Activated T-cell treated with anti-CD3 and anti-CD28 coated beads, Interleukin-2, amount 50 U/mL, for 4 hours (primary cell): Measurements from ENCODE around the gene MIGA2. TPM values are rescaled to one million over a fixed set of nuclear protein-coding genes. Genes with fewer than 3 reads are reported as not detected.
"Not testable (repeated sequence)": the region's sequence is repeated elsewhere in the genome, so short reads cannot be mapped to it uniquely, and the experiment has no call there.

ENCODE experiments used
- ATAC-seq, 2 donors: fragments of 200-7000 bp; cut with Tn5 transposase; one replicate each; pipeline ENCODE4 v1.10.0; 2021
- DNase-seq: peaks from one replicate; pipeline ENCODE4 v3.0.0-alpha.2; 2020
- H3K27me3 Mint-ChIP-seq: one replicate; pipeline ENCODE4 v1.8.0; 2021; ENCODE audit warnings: low read depth, mixed read lengths
- H3K36me3 Mint-ChIP-seq: one replicate; pipeline ENCODE4 v1.8.0; 2022; ENCODE audit warnings: mixed read lengths; ENCODE audit not compliant: insufficient read depth
- H3K4me1 Mint-ChIP-seq: one replicate; pipeline ENCODE4 v1.8.0; 2021; ENCODE audit warnings: low read depth, mixed read lengths
- H3K4me3 Mint-ChIP-seq: one replicate; pipeline ENCODE4 v1.8.0; 2021; ENCODE audit warnings: mild to moderate bottlenecking, moderate library complexity, mixed read lengths
- H3K9me3 Mint-ChIP-seq: one replicate; pipeline ENCODE4 v1.8.0; 2021; ENCODE audit warnings: mixed read lengths
- total RNA-seq, 3 donors: library from RNA; stranded (reverse); gene quantifications; one replicate each; pipeline ENCODE4 v1.2.1, GENCODE V29; 2021

The MIGA2 gene
- total RNA-seq, 3 donors from 2014 or later: 42.4 to 50.9 (median 46.6) TPM

- no peaks in the 10 kb centered on the region for H3K9me3 Mint-ChIP-seq
- peaks cover 7% of the 10 kb centered on the region for H3K36me3 Mint-ChIP-seq
- DNase-seq (no peak), ATAC-seq (no peak)
- peaks cover 21% of the 10 kb centered on the region for H3K4me1 Mint-ChIP-seq
- H3K4me3 Mint-ChIP-seq: no peak overlapping the region
- no peaks in the 10 kb centered on the region for H3K27me3 Mint-ChIP-seq
These were observed 14.4 kb upstream of the MIGA2 start for GRCh38 chr9:129022037-129022436.

DNA sequence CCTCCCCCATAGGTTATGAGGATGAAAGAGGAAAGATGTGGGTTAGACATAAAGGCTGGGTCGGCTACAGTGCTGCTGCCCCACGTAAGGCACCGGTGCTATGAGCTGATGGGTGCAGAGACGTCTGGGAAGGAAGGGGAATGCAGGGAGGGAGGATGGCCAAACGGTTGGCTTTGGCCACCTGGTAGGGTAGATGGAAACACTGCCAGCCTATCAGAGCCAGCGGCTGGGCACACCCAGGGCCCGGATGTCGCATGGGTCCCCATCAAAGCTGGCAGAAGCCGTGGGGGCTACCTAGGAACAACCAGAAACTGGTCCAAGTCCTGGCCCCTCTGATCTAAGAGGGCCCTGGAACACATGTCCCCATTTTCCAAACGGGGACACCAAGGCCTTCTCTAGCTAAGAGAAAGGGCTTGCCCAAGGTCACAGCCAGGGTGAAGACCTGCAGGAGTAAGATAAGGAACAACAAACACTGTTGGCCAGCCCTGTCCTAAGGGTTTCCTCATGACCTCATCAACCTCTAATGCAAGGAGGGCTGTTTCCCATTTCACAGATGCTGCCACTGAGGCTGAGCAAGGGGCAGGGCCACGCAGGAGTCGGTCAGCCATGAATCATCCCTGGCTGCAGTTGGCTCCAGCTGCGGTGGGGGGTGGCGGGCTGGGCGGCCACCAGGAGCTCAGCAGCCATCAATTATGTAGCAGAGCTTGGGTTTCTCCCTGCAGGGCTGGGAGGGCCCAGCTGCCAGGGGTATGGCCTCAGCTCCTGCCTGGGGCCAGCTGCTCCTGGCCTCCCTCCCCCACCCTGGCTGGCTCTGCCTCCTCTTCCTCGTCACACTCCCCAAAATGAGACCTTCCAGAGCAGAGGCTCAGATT, 13.2 kb upstream of the MIGA2 start:
- Mint-ChIP-seq H3K9me3 (no peaks in the 10 kb centered on the region), H3K4me1 (peaks cover 27% of the 10 kb centered on the region), H3K36me3 (peaks cover 7% of the 10 kb centered on the region), H3K4me3 (no peak overlapping the region), H3K27me3 (no peaks in the 10 kb centered on the region)
- no peak for DNase-seq
- ATAC-seq: no peak

DNA sequence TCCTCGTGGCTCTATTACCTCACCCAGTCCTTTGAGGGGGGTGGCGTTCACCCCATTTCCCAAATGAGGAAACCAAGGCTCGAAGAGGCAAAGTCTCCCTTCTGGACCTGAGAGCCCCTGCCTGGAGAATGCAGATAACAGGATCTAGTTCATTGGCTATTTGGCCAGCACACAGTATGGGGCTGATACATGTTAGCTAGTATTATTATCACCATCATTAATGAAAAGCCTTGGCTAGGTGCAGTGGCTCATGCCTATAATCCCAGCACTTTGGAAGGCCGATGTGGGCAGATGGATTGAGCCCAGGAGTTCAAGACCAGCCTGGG, 12.6 kb upstream of the MIGA2 start:
- ATAC-seq: no peak
- Mint-ChIP-seq H3K4me3 (no peak overlapping the region), H3K9me3 (no peaks in the 10 kb centered on the region), H3K36me3 (peaks cover 6% of the 10 kb centered on the region), H3K27me3 (no peaks in the 10 kb centered on the region), H3K4me1 (peaks cover 27% of the 10 kb centered on the region)
- DNase-seq: no peak

DNA sequence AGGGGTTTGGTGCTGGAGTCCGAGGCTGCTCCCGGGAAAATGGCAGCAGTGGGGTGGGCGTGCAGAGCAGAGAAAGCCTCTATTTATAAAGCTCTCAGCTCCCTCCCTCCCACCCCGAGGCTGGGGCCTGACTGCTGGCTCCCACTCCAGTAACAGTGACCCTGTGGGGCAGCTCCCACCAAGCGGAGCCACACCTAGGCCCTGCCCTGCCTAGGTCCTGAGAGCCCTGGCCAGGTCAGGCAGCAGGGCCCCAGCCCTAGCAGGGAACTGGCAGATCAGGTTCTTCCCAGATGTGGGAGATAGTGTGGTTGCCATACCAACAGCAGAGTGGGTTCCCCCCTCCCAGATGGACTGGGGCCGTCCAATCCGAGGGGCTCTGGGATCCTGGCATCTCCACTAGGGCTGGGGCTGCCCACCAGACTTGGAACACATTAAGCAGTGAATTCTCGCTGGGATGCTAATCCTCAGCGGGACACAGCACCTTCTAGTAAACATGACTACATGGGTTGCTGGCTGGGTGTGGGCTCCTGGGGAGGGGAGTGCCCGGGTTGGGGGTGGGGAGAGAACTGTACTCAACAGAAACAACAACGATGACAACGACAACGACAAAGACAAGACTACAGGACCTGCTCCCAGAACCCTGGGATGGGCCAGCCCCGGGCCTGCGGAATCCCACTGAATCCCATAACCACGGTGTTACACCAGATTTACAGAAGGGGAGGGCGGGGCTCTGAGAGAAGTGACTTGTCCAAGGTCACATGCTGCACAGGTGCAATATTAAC, 9.8 kb upstream of the MIGA2 start:
- H3K9me3 Mint-ChIP-seq: no peaks in the 10 kb centered on the region
- DNase-seq (no peak), ATAC-seq (no peak)
- peak overlapping the region; percentile 83 for H3K4me3 Mint-ChIP-seq
- peaks cover 5% of the 10 kb centered on the region for H3K36me3 Mint-ChIP-seq
- no peaks in the 10 kb centered on the region for H3K27me3 Mint-ChIP-seq
- peaks cover 26% of the 10 kb centered on the region for H3K4me1 Mint-ChIP-seq

DNA sequence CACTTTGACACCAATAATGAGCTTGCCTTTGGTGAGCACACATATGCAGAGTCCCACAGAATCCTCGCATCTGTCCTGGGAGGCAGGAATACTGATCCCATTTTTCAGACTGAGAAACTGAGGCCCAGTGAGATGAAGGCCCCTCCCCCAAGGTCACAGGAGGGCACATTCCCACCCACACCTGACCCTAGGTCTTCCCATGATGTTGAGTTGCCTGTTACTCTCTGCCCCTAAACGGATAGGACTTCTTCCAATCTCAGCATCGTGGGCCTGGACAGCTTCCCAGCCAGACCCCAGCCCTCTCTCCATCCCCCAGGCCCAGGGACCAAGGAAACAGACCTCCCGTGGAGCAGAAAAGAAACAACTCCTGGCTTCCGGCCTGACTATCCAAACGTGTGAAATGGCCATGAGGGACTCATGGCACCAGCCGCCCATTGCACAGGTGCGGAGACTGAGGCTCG, 9.2 kb upstream of the MIGA2 start:
- Mint-ChIP-seq H3K4me1 (peaks cover 24% of the 10 kb centered on the region), H3K27me3 (no peaks in the 10 kb centered on the region), H3K9me3 (no peaks in the 10 kb centered on the region), H3K36me3 (peaks cover 2% of the 10 kb centered on the region), H3K4me3 (peak overlapping the region; percentile 83)
- ATAC-seq: no peak
- DNase-seq: no peak

DNA sequence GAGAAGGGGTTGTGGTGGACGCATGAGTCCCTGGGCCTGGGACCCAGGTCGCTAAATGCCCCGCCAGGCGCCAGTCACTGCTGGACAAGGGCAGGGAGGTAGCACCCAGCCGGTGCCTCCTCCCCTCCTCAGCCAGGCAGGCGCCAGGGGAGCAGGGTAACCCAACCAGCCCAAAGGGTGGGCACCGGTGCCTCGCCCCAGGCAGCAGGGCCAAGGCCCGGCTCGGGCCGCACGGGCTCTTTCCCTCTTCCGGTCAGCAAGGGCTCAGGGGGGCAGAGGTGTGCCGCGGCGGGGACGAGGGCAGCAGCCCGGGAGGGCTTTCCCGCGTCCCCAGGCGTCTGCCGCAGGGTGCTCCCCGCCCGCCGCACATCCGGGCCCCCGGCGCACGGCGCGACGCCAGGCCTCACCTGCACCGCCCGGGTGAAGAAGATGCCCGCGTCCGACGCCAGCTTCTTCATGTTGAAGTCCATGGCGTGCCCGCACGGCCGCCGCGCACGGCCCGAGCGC, 8.7 kb upstream of the MIGA2 start:
- H3K36me3 Mint-ChIP-seq: no peaks in the 10 kb centered on the region
- ATAC-seq: peak; percentile 76 to 77
- H3K4me3 Mint-ChIP-seq: peak overlapping the region; percentile 83
- H3K4me1 Mint-ChIP-seq: peaks cover 22% of the 10 kb centered on the region
- H3K27me3 Mint-ChIP-seq: no peaks in the 10 kb centered on the region
- DNase-seq: no peak
- H3K9me3 Mint-ChIP-seq: no peaks in the 10 kb centered on the region

GRCh38 chr9:129028192-129028966, 8.0 kb upstream of the MIGA2 start, which contains the start of gene SH3GLB2:
Gene SH3GLB2 (minus strand): TSS chr9:129028331. CDS start chr9:129028154, 177 bp downstream.
- no peaks in the 10 kb centered on the region for H3K9me3 Mint-ChIP-seq
- H3K36me3 Mint-ChIP-seq: no peaks in the 10 kb centered on the region
- H3K4me3 Mint-ChIP-seq: peak within 1 kb of the TSS; percentile 83
- DNase-seq (peak; percentile 94), ATAC-seq (peak; percentile 90)
- no peaks in the 10 kb centered on the region for H3K27me3 Mint-ChIP-seq
- H3K4me1 Mint-ChIP-seq: peaks cover 20% of the 10 kb centered on the region

- ATAC-seq: no peak
- Mint-ChIP-seq H3K27me3 (no peaks in the 10 kb centered on the region), H3K4me3 (no peak overlapping the region), H3K9me3 (no peaks in the 10 kb centered on the region), H3K4me1 (peaks cover 20% of the 10 kb centered on the region), H3K36me3 (no peaks in the 10 kb centered on the region)
- DNase-seq: no peak
These were observed 6.2 kb upstream of the MIGA2 start for GRCh38 chr9:129030191-129030590.

DNA sequence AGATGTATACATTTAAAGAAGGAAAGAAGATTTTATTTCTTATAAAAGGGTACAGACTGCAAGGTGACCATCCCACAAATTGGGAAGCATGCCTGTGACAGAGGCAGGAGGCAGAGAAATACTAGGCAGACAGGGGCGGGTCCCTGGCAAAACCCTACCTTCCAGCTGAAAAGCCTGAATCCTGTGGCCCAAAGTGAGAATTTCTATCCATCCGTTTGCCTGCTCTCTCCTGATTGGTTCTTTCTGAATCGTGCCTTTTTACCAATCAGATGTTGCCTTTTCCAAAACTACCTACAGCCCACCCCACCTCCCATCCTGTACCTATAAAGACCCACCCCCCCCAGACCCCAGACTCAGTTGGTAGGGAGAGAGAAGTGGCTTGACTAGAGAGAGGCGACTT, 4.9 kb upstream of the MIGA2 start:
- ATAC-seq (no peak), DNase-seq (no peak)
- H3K9me3 Mint-ChIP-seq: no peaks in the 10 kb centered on the region
- H3K36me3 Mint-ChIP-seq: no peaks in the 10 kb centered on the region
- H3K4me3 Mint-ChIP-seq: no peak overlapping the region
- peaks cover 21% of the 10 kb centered on the region for H3K4me1 Mint-ChIP-seq
- no peaks in the 10 kb centered on the region for H3K27me3 Mint-ChIP-seq

- H3K4me3 Mint-ChIP-seq: no peak overlapping the region
- no peaks in the 10 kb centered on the region for H3K27me3 Mint-ChIP-seq
- peaks cover 22% of the 10 kb centered on the region for H3K4me1 Mint-ChIP-seq
- ATAC-seq (no peak), DNase-seq (no peak)
- no peaks in the 10 kb centered on the region for H3K36me3 Mint-ChIP-seq
- no peaks in the 10 kb centered on the region for H3K9me3 Mint-ChIP-seq
These were observed 3.8 kb upstream of the MIGA2 start for GRCh38 chr9:129032541-129033159.

DNA sequence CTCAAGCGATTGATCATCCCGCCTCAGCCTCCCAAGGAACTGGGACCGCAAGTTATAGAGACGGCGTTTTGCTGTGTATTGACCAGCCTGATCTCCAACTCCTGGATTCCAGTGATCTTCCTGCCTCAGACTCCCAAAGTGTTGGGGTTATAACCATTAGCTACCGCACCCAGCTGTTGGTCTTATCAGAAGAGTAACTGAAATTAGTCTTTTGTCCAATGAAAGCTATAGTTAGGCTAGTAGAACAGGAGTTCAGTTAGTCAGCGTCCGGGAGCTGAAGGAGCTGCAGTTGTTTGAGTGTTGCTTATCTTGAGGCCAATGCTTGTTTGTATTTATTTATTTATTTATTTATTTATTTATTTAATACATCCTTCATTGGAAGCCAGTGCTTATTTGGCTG, 3.2 kb upstream of the MIGA2 start:
- Mint-ChIP-seq H3K36me3 (no peaks in the 10 kb centered on the region), H3K27me3 (no peaks in the 10 kb centered on the region), H3K4me1 (peaks cover 28% of the 10 kb centered on the region), H3K4me3 (no peak overlapping the region), H3K9me3 (no peaks in the 10 kb centered on the region)
- DNase-seq (no peak), ATAC-seq (no peak)

- not testable (repeated sequence) for H3K9me3 Mint-ChIP-seq, H3K36me3 Mint-ChIP-seq, H3K27me3 Mint-ChIP-seq, DNase-seq
- H3K4me1 Mint-ChIP-seq: peaks cover 32% of the 10 kb centered on the region
- ATAC-seq: peak; percentile 1 to 7
- peak overlapping the region; percentile 97 for H3K4me3 Mint-ChIP-seq
These were observed 588 bp upstream of the MIGA2 start for GRCh38 chr9:129035838-129036237.

- no peak for DNase-seq
- H3K4me1 Mint-ChIP-seq: peaks cover 32% of the 10 kb centered on the region
These were observed 719 bp downstream of the MIGA2 start for GRCh38 chr9:129036923-129037766.

More at GRCh38 chr9:129036923-129037766, 719 bp downstream of the MIGA2 start:
- H3K4me3 Mint-ChIP-seq: peak overlapping the region; percentile 97
- H3K27me3 Mint-ChIP-seq: no peaks in the 10 kb centered on the region
- no peak for ATAC-seq
- peaks cover 3% of the 10 kb centered on the region for H3K36me3 Mint-ChIP-seq
- no peaks in the 10 kb centered on the region for H3K9me3 Mint-ChIP-seq
